Psoas muscle (tissue), 8 donors: ENCODE results near the gene SMARCA2. TPM values are rescaled to one million over a fixed set of nuclear protein-coding genes. Genes with fewer than 3 reads are reported as not detected.

Source experiments
- ATAC-seq, 4 donors: fragments of 200-7000 bp; cut with Tn5 transposase; one replicate each; pipeline ENCODE4 v1.9.1; 2020; ENCODE audit warnings: moderate library complexity in 3 of 4, mild to moderate bottlenecking in 2 of 4
- DNase-seq, 2 donors: peaks; one replicate each; pipeline ENCODE4 v3.0.0-alpha.2; 2020
- H3K27ac ChIP-seq: fragments of 200-600 bp; one replicate; pipeline ENCODE4 v1.8.0; 2022
- H3K27me3 ChIP-seq, 3 donors: fragments of 200-600 bp in 1 of 3; one replicate each; pipeline versions ENCODE4 v1.6.1 to v1.8.0; 2013 to 2022; ENCODE audit warnings: low read length in 2 of 3, mild to moderate bottlenecking in 2 of 3, moderate library complexity in 1 of 3; ENCODE audit not compliant: insufficient read depth in 3 of 3
- H3K36me3 ChIP-seq, 2 donors: fragments of 200-600 bp in 1 of 2; one replicate each; pipeline versions ENCODE4 v1.6.1 to v1.8.0; 2013 to 2022; ENCODE audit warnings: low read depth in 1 of 2, mild to moderate bottlenecking in 1 of 2, moderate library complexity in 1 of 2; ENCODE audit not compliant: insufficient read depth in 1 of 2
- H3K4me1 ChIP-seq: fragments of 200-600 bp; one replicate; pipeline ENCODE4 v1.8.0; 2022
- H3K4me3 ChIP-seq: fragments of 200-600 bp; one replicate; pipeline ENCODE4 v1.8.0; 2022; ENCODE audit warnings: mild to moderate bottlenecking
- H3K9me3 ChIP-seq: fragments of 200-600 bp; one replicate; pipeline ENCODE4 v1.8.0; 2022
- CTCF ChIP-seq: fragments of 200-600 bp; IDR thresholded peaks from one replicate; pipeline ENCODE4 v1.8.0; 2022; ENCODE audit warnings: antibody characterized with exemption
- WGBS, 3 donors: extraction: QIAGEN DNeasy Blood & Tissue Kit; methylation state at CpG; one replicate each; pipeline versions ENCODE4 v1.1.6 to v1.1.7; 2013; 5-methylcytosine and 5-hydroxymethylcytosine counted together
- intact Hi-C, 2 donors: fragments of 100-400 bp; cut with DNase I; formaldehyde crosslinking; loops; one replicate each; pipeline versions ENCODE4 v1.11.0 to v1.14.2; 2022
- polyA plus RNA-seq, 3 donors: library from polyadenylated mRNA; stranded (reverse); fragments of 200-250 nt; gene quantifications; one replicate each; pipeline ENCODE4 v1.2.3, GENCODE V29; 2013
- total RNA-seq, 4 donors: library from RNA; stranded (reverse); fragmentation: NEBNext Ultra II Directional in 2 of 4; extraction: Animal tissue kit (Norgen Biotek cat#: 25700) in 2 of 4; gene quantifications; one replicate each; pipeline versions ENCODE4 v1.2.1 to v1.2.4, GENCODE V29; 2021 to 2023
- donor health status: healthy with polysubstance abuse.
- donor health status: DM: no; HTN: no; CAD: no; lungs with moderate emphysema.
- donor health status: Bipolar disorder and iron deficiency.
- donor health status: healthy.
- donor health status: DM: yes; HTN: yes; CAD: no.
- donor health status: DM: no; HTN: no; CAD: no.
- donor health status: DM: no; HTN: no; CAD: no.
- donor health status: DM: yes; HTN: yes; CAD: no.

Gene SMARCA2
- total and polyA plus RNA-seq, 7 donors: 13.8 to 97.2 (median 64.6) TPM

- H3K9me3 ChIP-seq: no peaks in the 10 kb centered on the region
- DNase-seq: no peak
- ATAC-seq: no peak
- H3K27ac ChIP-seq: no peak overlapping the region
- WGBS, 3 donors: 86 to 92% (median 88%) methylated on average over 11 of the region's 11 CpGs
- no peaks in the 10 kb centered on the region for H3K4me1 ChIP-seq
- no peaks in the 10 kb centered on the region for H3K27me3 ChIP-seq
- intact Hi-C loops: no loop called here
- no peak overlapping the region for H3K4me3 ChIP-seq
- H3K36me3 ChIP-seq: peaks cover 0 to 37% of the 10 kb centered on the region in 2 donors
- no peak for TF ChIP-seq CTCF
Observed at GRCh38 chr9:2195211-2195610, 180.1 kb downstream of the SMARCA2 start.

DNA sequence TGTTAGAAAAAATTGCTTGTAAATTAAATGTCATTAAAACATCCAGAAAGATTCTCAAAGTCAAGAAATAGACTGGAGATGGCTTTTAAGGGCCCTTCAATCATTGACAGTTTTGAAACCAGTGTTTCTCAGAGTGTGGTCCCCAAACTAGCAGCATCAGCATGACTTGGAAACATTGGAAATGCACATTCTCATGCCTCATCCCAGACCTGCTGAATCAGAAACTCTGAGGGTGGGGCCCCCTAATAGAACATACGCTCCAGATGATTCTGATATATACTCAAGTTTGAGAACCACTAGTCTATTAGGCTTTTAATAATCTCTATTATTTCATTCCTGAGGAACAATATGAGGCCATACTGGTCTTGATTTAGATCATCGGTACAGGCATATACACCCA, 181.6 kb downstream of the SMARCA2 start:
- DNase-seq (no peak), ATAC-seq (no peak)
- Histone ChIP-seq H3K27me3 (no peaks in the 10 kb centered on the region), H3K4me1 (no peaks in the 10 kb centered on the region), H3K36me3 (peaks cover 0 to 22% of the 10 kb centered on the region in 2 donors), H3K9me3 (no peaks in the 10 kb centered on the region), H3K4me3 (no peak overlapping the region), H3K27ac (no peak overlapping the region)
- WGBS, 3 donors: 96 to 97% (median 97%) methylated on average over 2 of the region's 2 CpGs
- intact Hi-C loops: no loop called here
- no peak for TF ChIP-seq CTCF

- TF ChIP-seq CTCF: no peak
- intact Hi-C loops: no loop called here
- 93 to 95% (median 95%) methylated on average over 4 of the region's 4 CpGs for WGBS, 3 donors
- no peaks in the 10 kb centered on the region for H3K27me3 ChIP-seq
- H3K4me1 ChIP-seq: no peaks in the 10 kb centered on the region
- DNase-seq: no peak
- no peak overlapping the region for H3K27ac ChIP-seq
- H3K9me3 ChIP-seq: peaks cover 3% of the 10 kb centered on the region
- H3K4me3 ChIP-seq: no peak overlapping the region
- no peaks in the 10 kb centered on the region for H3K36me3 ChIP-seq
- no peak for ATAC-seq
Observed at GRCh38 chr9:2198956-2199635, 183.9 kb downstream of the SMARCA2 start.

DNA sequence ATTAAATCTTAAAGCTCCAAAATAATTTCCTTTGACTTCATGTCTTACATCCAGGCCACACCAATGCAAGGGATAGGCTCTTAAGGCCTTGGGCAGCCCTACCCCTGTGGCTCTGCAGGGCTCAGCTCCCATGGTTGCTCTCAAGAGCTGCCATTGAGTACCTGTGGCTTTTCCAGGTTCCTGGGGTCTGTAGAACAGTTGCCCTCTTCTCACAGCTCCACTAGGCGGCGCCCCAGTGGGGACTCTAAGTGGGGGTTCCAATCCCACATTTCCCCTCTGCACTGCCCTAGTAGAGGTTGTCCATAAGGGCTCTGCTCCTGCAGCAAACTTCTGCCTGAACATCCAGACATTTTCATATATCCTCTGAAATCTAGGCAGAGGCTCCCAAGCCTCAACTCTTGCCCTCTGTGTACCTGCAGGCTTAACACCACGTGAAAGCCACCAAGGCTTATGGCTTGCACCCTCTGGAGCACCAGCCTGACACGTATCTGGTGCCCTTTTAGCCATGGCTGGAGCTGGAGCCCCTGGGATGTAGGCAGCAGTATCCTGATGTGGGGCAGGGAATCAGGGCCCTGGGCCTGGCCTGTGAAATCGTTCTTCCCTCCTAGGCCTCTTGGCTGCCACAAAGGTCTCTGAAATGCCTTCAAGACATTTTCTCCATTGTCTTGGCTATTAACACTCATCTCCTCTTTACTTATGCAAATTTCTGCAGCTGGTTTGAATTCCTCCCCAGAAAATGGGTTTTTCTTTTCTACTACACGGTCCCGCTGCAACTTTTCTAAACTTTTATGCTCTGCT, 185.1 kb downstream of the SMARCA2 start:
- Histone ChIP-seq H3K9me3 (peaks cover 3% of the 10 kb centered on the region), H3K27ac (no peak overlapping the region), H3K27me3 (no peaks in the 10 kb centered on the region), H3K36me3 (no peaks in the 10 kb centered on the region), H3K4me1 (no peaks in the 10 kb centered on the region), H3K4me3 (no peak overlapping the region)
- DNase-seq (no peak), ATAC-seq (no peak)
- no peak for TF ChIP-seq CTCF
- intact Hi-C loops: no loop called here
- 93 to 94% (median 94%) methylated on average over 7 of the region's 7 CpGs for WGBS, 3 donors
